Body of pancreas (tissue), 4 donors: Measurements from ENCODE around the gene ACACA.

Experiments
- CTCF ChIP-seq, 7 experiments: fragments of 450-650 bp in 4 of 7; fragments of 200-600 bp in 3 of 7; sonication (generic) in 3 of 7; IDR thresholded peaks; one replicate each; pipeline ENCODE4 v1.5.1; 2016 to 2019; ENCODE audit warnings: antibody characterized with exemption in 7 of 7
- POLR2A ChIP-seq, 3 donors: fragments of 450-650 bp; IDR thresholded peaks; one replicate each; pipeline ENCODE4 v1.6.1; 2016; ENCODE audit warnings: antibody characterized with exemption in 3 of 3, mild to moderate bottlenecking in 2 of 3

DNA sequence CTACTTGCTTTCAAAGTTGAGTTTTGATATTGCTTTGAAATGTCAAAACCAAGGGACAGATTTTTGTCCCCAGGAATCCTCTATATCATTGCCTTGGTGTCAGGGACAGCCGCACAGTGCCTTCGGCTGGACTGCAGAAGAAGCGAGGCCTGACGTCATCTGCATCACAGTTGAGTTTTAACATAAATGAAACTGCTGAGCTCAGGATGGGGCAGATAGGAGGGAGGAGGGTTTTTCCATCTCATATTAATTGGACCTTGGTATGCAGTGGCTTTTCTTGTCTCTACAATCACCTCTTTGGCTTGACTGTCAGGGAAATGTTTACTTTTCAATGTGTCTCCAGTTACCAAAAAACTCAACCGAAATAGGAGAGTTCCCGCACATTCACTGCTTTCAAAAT is 346.5 kb downstream of the ACACA start:
- no peak for TF ChIP-seq POLR2A (IDR thresholded peaks at IDR 0.05)
- TF ChIP-seq CTCF (IDR thresholded peaks at IDR 0.05): no peak
